DOHH2 (cell line): Measurements from ENCODE around the gene ELAC2.

Experiments used
- H3F3A ChIP-seq: fragments of 200-600 bp; sonication (generic), shearing (Covaris generic); 2 replicates; pipeline ENCODE4 v1.6.0; 2016; ENCODE audit warnings: antibody characterized with exemption, mild to moderate bottlenecking; ENCODE audit not compliant: control insufficient read depth, insufficient read depth
- H3K27ac ChIP-seq: fragments of 200-600 bp; sonication (generic); 2 replicates; pipeline ENCODE4 v1.5.1; 2014; ENCODE audit warnings: low read depth, mild to moderate bottlenecking, low read length, moderate library complexity
- H3K27me3 ChIP-seq: fragments of 200-600 bp; sonication (generic); 2 replicates; pipeline ENCODE4 v1.6.1; 2014; ENCODE audit warnings: mild to moderate bottlenecking, low read length, mixed read lengths; ENCODE audit not compliant: control insufficient read depth
- H3K36me3 ChIP-seq: fragments of 200-600 bp; sonication (generic); 2 replicates; pipeline ENCODE4 v1.6.1; 2014; ENCODE audit warnings: mild to moderate bottlenecking, low read length, moderate library complexity, mixed read lengths; ENCODE audit not compliant: control insufficient read depth
- H3K4me1 ChIP-seq: fragments of 200-600 bp; sonication (generic); 2 replicates; pipeline ENCODE4 v1.6.1; 2014; ENCODE audit warnings: mild to moderate bottlenecking, low read length, mixed read lengths; ENCODE audit not compliant: control insufficient read depth
- H3K4me2 ChIP-seq: fragments of 200-600 bp; sonication (generic); 2 replicates; pipeline ENCODE4 v1.6.0; 2014; ENCODE audit warnings: mild to moderate bottlenecking, low read length, moderate library complexity
- H3K4me3 ChIP-seq: fragments of 200-600 bp; sonication (generic); 2 replicates; pipeline ENCODE4 v1.5.1; 2014; ENCODE audit warnings: mild to moderate bottlenecking, low read length, mixed read lengths
- H3K79me2 ChIP-seq: fragments of 200-600 bp; sonication (generic); 2 replicates; pipeline ENCODE4 v1.6.1; 2014; ENCODE audit warnings: mild to moderate bottlenecking, low read length, mixed read lengths; ENCODE audit not compliant: control insufficient read depth
- H3K9me2 ChIP-seq: fragments of 200-600 bp; sonication (generic); replicated peaks from 2 replicates; pipeline ENCODE4 v1.6.1; 2014; ENCODE audit warnings: mild to moderate bottlenecking, low read length, mixed read lengths; ENCODE audit not compliant: control insufficient read depth
- H3K9me3 ChIP-seq: fragments of 200-600 bp; sonication (generic); 2 replicates; pipeline ENCODE4 v1.6.1; 2014; ENCODE audit warnings: antibody characterized with exemption, low read length, mixed read lengths; ENCODE audit not compliant: control insufficient read depth, insufficient read depth
- H4K20me1 ChIP-seq: fragments of 200-600 bp; sonication (generic); 2 replicates; pipeline ENCODE4 v1.6.0; 2014; ENCODE audit warnings: low read depth, mild to moderate bottlenecking, antibody characterized with exemption, low read length, moderate library complexity; ENCODE audit not compliant: control insufficient read depth, insufficient read depth
- EZH2phosphoT487 ChIP-seq: fragments of 200-600 bp; sonication (generic); IDR thresholded peaks from 2 replicates; pipeline ENCODE4 v1.6.1; 2017; ENCODE audit warnings: borderline replicate concordance, mild to moderate bottlenecking, antibody characterized with exemption, low read length, moderate library complexity, mixed read lengths
- TF ChIP-seq, protein P1 (sequence below): fragments of 200-600 bp; sonication (generic); IDR thresholded peaks from one replicate; pipeline ENCODE4 v1.5.1; 2014; ENCODE audit warnings: antibody characterized with exemption, mild to moderate bottlenecking, low read depth, low read length; ENCODE audit not compliant: poor library complexity, severe bottlenecking

ELAC2 gene

DNA sequence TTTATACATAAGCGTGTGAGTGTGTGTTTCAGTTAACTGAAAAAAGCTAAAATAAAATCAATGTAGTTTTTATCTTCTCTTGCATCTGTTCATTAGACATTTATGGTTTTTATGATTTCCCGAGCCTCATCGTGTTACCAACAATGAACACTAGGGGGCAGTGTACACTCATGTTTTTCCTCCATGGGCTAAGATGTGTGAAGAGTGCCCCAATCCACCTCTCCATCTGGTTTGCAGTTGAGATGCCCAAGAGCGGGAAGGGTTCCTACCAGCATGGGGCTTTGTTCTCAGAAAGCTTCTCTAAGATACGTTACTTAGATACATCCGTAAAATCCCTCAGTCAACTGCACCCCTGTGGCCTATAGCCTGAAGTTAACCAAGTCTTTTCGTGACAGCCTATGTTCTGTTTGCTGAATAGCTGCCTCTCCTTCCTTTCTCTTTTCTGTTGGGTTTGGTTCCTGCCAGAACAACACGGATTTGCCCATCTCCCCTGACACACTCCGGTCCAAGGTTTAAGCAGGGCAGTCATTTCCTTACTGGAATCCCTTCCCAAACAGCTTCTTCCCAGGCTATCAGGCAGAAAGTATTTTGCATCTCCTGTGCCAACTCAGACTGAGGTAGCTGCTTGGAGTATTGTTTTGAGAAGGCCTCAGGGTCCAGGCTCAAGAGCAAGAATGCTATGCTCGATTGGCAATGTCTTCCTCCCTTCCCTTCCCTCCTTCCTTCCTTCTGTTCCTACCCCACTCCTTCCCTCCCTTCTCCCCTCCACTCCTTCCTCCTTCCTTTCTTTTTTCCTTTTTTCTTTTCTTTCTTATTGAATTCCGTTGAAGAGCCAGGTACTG is 12.9 kb upstream of the ELAC2 start:
- Histone ChIP-seq H3K9me2 (no peaks in the 10 kb centered on the region), H3K4me3 (no peak overlapping the region), H3K79me2 (no peaks in the 10 kb centered on the region), H3K4me2 (no peak overlapping the region), H4K20me1 (no peaks in the 10 kb centered on the region), H3K27me3 (no peaks in the 10 kb centered on the region), H3K9me3 (no peaks in the 10 kb centered on the region), H3K27ac (no peak overlapping the region), H3F3A (no peaks in the 10 kb centered on the region), H3K36me3 (no peaks in the 10 kb centered on the region), H3K4me1 (no peaks in the 10 kb centered on the region)
- no peak for TF ChIP-seq EZH2phosphoT487
- TF ChIP-seq, protein P1, sequence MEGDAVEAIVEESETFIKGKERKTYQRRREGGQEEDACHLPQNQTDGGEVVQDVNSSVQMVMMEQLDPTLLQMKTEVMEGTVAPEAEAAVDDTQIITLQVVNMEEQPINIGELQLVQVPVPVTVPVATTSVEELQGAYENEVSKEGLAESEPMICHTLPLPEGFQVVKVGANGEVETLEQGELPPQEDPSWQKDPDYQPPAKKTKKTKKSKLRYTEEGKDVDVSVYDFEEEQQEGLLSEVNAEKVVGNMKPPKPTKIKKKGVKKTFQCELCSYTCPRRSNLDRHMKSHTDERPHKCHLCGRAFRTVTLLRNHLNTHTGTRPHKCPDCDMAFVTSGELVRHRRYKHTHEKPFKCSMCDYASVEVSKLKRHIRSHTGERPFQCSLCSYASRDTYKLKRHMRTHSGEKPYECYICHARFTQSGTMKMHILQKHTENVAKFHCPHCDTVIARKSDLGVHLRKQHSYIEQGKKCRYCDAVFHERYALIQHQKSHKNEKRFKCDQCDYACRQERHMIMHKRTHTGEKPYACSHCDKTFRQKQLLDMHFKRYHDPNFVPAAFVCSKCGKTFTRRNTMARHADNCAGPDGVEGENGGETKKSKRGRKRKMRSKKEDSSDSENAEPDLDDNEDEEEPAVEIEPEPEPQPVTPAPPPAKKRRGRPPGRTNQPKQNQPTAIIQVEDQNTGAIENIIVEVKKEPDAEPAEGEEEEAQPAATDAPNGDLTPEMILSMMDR: peak; percentile 83

DNA sequence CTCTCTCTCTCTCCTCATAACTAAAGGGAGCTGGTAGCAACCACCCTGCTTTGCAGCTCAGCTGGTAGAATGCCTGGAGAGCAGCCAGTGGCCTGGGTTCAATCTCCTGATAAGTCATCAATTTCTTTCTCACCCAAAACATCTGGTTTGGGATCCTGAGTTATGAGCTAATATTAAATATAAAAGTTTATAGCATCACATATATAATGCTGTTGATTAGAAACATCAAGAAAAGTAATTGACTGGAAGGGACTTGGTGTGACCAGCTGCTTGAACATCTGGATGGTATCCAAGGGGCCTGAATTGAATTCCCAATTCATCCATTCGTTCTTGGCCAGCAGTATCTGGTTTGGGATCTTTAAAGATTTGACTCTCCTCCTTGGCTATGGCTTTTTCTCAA is 12.2 kb upstream of the ELAC2 start:
- Histone ChIP-seq H3K9me3 (no peaks in the 10 kb centered on the region), H3F3A (no peaks in the 10 kb centered on the region), H4K20me1 (no peaks in the 10 kb centered on the region), H3K36me3 (no peaks in the 10 kb centered on the region), H3K4me1 (no peaks in the 10 kb centered on the region), H3K9me2 (no peaks in the 10 kb centered on the region), H3K27ac (no peak overlapping the region), H3K79me2 (no peaks in the 10 kb centered on the region), H3K27me3 (no peaks in the 10 kb centered on the region), H3K4me3 (no peak overlapping the region), H3K4me2 (no peak overlapping the region)
- no peak for TF ChIP-seq EZH2phosphoT487
- TF ChIP-seq, protein P1: no peak

DNA sequence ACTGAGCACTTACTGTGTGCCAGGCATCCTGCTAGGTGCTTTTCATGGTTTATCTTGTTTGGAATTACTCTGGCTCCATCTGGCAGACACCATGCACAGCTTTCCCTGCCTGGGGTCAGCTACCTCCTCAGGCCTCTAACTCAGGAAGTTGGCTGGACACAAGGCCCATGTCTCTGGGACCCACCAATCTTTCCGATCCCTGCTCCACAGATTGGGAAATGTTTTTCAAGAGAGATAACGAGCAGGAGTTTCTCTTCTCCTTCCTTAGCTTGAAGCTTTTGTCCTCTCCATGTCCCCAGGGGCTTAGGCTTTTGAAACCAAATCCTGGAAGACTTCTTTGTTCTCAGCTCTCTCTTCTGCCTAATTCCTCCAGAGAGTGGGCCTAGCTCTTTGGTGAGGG is 11.5 kb upstream of the ELAC2 start:
- H3K79me2 ChIP-seq: no peaks in the 10 kb centered on the region
- no peak overlapping the region for H3K4me2 ChIP-seq
- no peaks in the 10 kb centered on the region for H3K9me3 ChIP-seq
- TF ChIP-seq, protein P1: no peak
- no peak for TF ChIP-seq EZH2phosphoT487
- no peak overlapping the region for H3K27ac ChIP-seq
- no peak overlapping the region for H3K4me3 ChIP-seq
- H3K27me3 ChIP-seq: no peaks in the 10 kb centered on the region
- H3F3A ChIP-seq: no peaks in the 10 kb centered on the region
- H3K36me3 ChIP-seq: no peaks in the 10 kb centered on the region
- no peaks in the 10 kb centered on the region for H3K4me1 ChIP-seq
- H3K9me2 ChIP-seq: no peaks in the 10 kb centered on the region
- no peaks in the 10 kb centered on the region for H4K20me1 ChIP-seq
